Central memory CD8-positive, alpha-beta T cell (primary cell): ENCODE measurements around the gene NLGN1.

Source experiments
- ATAC-seq: fragments of 150-1000 bp; cut with Tn5 transposase; replicated peaks from 2 replicates; pipeline ENCODE4 v1.10.0; 2022; ENCODE audit warnings: mild to moderate bottlenecking, moderate FRiP score, moderate number of reproducible peaks; ENCODE audit not compliant: poor library complexity, severe bottlenecking; ENCODE audit errors: extremely low read depth
- DNase-seq, 2 donors: peaks; one replicate each; pipeline ENCODE4 v3.0.0; 2021; ENCODE audit warnings: low spot score in 2 of 2
- H3K27ac Mint-ChIP-seq: one replicate; pipeline ENCODE4 v1.8.0; 2022; ENCODE audit warnings: low read depth, mild to moderate bottlenecking, moderate library complexity, mixed read lengths
- H3K27me3 Mint-ChIP-seq: one replicate; pipeline ENCODE4 v1.8.0; 2022; ENCODE audit warnings: mixed read lengths
- H3K36me3 Mint-ChIP-seq: one replicate; pipeline ENCODE4 v1.8.0; 2022; ENCODE audit warnings: mild to moderate bottlenecking, moderate library complexity, mixed read lengths; ENCODE audit not compliant: insufficient read depth
- H3K4me1 Mint-ChIP-seq: one replicate; pipeline ENCODE4 v1.8.0; 2022; ENCODE audit warnings: mixed read lengths
- H3K4me3 Mint-ChIP-seq: one replicate; pipeline ENCODE4 v1.8.0; 2022; ENCODE audit warnings: mild to moderate bottlenecking, moderate library complexity, mixed read lengths
- H3K9me3 Mint-ChIP-seq: one replicate; pipeline ENCODE4 v1.8.0; 2022; ENCODE audit warnings: mixed read lengths

The NLGN1 gene

GRCh38 chr3:174322789-174323188, 925.2 kb downstream of the NLGN1 start:
- H3K9me3 Mint-ChIP-seq = peaks cover 22% of the 10 kb centered on the region
- H3K27ac Mint-ChIP-seq = no peak overlapping the region
- no peak overlapping the region for H3K4me3 Mint-ChIP-seq
- no peaks in the 10 kb centered on the region for H3K36me3 Mint-ChIP-seq
- ATAC-seq = no peak
- H3K27me3 Mint-ChIP-seq = no peaks in the 10 kb centered on the region
- H3K4me1 Mint-ChIP-seq = no peaks in the 10 kb centered on the region
- DNase-seq = no peak

GRCh38 chr3:174325171-174325570, 927.6 kb downstream of the NLGN1 start:
- peaks cover 22% of the 10 kb centered on the region for H3K9me3 Mint-ChIP-seq
- no peak overlapping the region for H3K4me3 Mint-ChIP-seq
- no peak overlapping the region for H3K27ac Mint-ChIP-seq
- DNase-seq = no peak
- no peaks in the 10 kb centered on the region for H3K27me3 Mint-ChIP-seq
- no peaks in the 10 kb centered on the region for H3K36me3 Mint-ChIP-seq
- H3K4me1 Mint-ChIP-seq = no peaks in the 10 kb centered on the region
- ATAC-seq = no peak

- no peaks in the 10 kb centered on the region for H3K36me3 Mint-ChIP-seq
- H3K27me3 Mint-ChIP-seq = no peaks in the 10 kb centered on the region
- peaks cover 26% of the 10 kb centered on the region for H3K9me3 Mint-ChIP-seq
- no peak overlapping the region for H3K27ac Mint-ChIP-seq
- H3K4me1 Mint-ChIP-seq = no peaks in the 10 kb centered on the region
- ATAC-seq (no peak), DNase-seq (no peak)
- no peak overlapping the region for H3K4me3 Mint-ChIP-seq
Measured at GRCh38 chr3:174325834-174326700, 928.5 kb downstream of the NLGN1 start.

- Mint-ChIP-seq H3K9me3 (peaks cover 30% of the 10 kb centered on the region), H3K36me3 (no peaks in the 10 kb centered on the region), H3K4me3 (no peak overlapping the region), H3K27ac (no peak overlapping the region), H3K4me1 (no peaks in the 10 kb centered on the region), H3K27me3 (no peaks in the 10 kb centered on the region)
- DNase-seq (no peak), ATAC-seq (no peak)
Measured at GRCh38 chr3:174329321-174329720, 931.8 kb downstream of the NLGN1 start.

- H3K9me3 Mint-ChIP-seq = peaks cover 36% of the 10 kb centered on the region
- no peaks in the 10 kb centered on the region for H3K27me3 Mint-ChIP-seq
- no peak overlapping the region for H3K27ac Mint-ChIP-seq
- no peak overlapping the region for H3K4me3 Mint-ChIP-seq
- DNase-seq (no peak), ATAC-seq (no peak)
- no peaks in the 10 kb centered on the region for H3K4me1 Mint-ChIP-seq
- no peaks in the 10 kb centered on the region for H3K36me3 Mint-ChIP-seq
Measured at GRCh38 chr3:174330303-174330702, 932.8 kb downstream of the NLGN1 start.

GRCh38 chr3:174331095-174331800, 933.7 kb downstream of the NLGN1 start:
- no peak for DNase-seq
- no peak for ATAC-seq
- Mint-ChIP-seq H3K27ac (no peak overlapping the region), H3K9me3 (peaks cover 40% of the 10 kb centered on the region), H3K4me1 (no peaks in the 10 kb centered on the region), H3K27me3 (no peaks in the 10 kb centered on the region), H3K4me3 (no peak overlapping the region), H3K36me3 (no peaks in the 10 kb centered on the region)

GRCh38 chr3:174332391-174332790, 934.8 kb downstream of the NLGN1 start:
- no peaks in the 10 kb centered on the region for H3K27me3 Mint-ChIP-seq
- no peak overlapping the region for H3K4me3 Mint-ChIP-seq
- ATAC-seq = no peak

GRCh38 chr3:174333640-174334039, 936.1 kb downstream of the NLGN1 start:
- no peak overlapping the region for H3K27ac Mint-ChIP-seq
- no peaks in the 10 kb centered on the region for H3K36me3 Mint-ChIP-seq
- no peaks in the 10 kb centered on the region for H3K4me1 Mint-ChIP-seq
- DNase-seq (no peak), ATAC-seq (no peak)
- H3K27me3 Mint-ChIP-seq = no peaks in the 10 kb centered on the region
- peaks cover 46% of the 10 kb centered on the region for H3K9me3 Mint-ChIP-seq
- H3K4me3 Mint-ChIP-seq = no peak overlapping the region

More at GRCh38 chr3:174332391-174332790, 934.8 kb downstream of the NLGN1 start:
- H3K36me3 Mint-ChIP-seq = no peaks in the 10 kb centered on the region
- DNase-seq = no peak
- H3K4me1 Mint-ChIP-seq = no peaks in the 10 kb centered on the region
- H3K9me3 Mint-ChIP-seq = peaks cover 46% of the 10 kb centered on the region
- H3K27ac Mint-ChIP-seq = no peak overlapping the region

- Mint-ChIP-seq H3K4me1 (no peaks in the 10 kb centered on the region), H3K9me3 (peaks cover 43% of the 10 kb centered on the region), H3K27ac (no peak overlapping the region), H3K4me3 (no peak overlapping the region), H3K27me3 (no peaks in the 10 kb centered on the region), H3K36me3 (no peaks in the 10 kb centered on the region)
- ATAC-seq (no peak), DNase-seq (no peak)
Measured at GRCh38 chr3:174334111-174334510, 936.6 kb downstream of the NLGN1 start.

- H3K9me3 Mint-ChIP-seq = peaks cover 31% of the 10 kb centered on the region
- no peaks in the 10 kb centered on the region for H3K4me1 Mint-ChIP-seq
- H3K27ac Mint-ChIP-seq = no peak overlapping the region
- no peaks in the 10 kb centered on the region for H3K27me3 Mint-ChIP-seq
- no peak for ATAC-seq
- H3K36me3 Mint-ChIP-seq = no peaks in the 10 kb centered on the region
- DNase-seq = no peak
- no peak overlapping the region for H3K4me3 Mint-ChIP-seq
Measured at GRCh38 chr3:174335324-174335723, 937.8 kb downstream of the NLGN1 start.

- no peak for DNase-seq
- no peaks in the 10 kb centered on the region for H3K36me3 Mint-ChIP-seq
- H3K27me3 Mint-ChIP-seq = no peaks in the 10 kb centered on the region
- no peak for ATAC-seq
- peaks cover 28% of the 10 kb centered on the region for H3K9me3 Mint-ChIP-seq
- no peak overlapping the region for H3K27ac Mint-ChIP-seq
- no peaks in the 10 kb centered on the region for H3K4me1 Mint-ChIP-seq
- no peak overlapping the region for H3K4me3 Mint-ChIP-seq
Measured at GRCh38 chr3:174335910-174336309, 938.4 kb downstream of the NLGN1 start.
